ENCODE results near the gene SLC22A31. TPM values are rescaled to one million over a fixed set of nuclear protein-coding genes. Genes with fewer than 3 reads are reported as not detected.

Gene SLC22A31
- total RNA-seq, 1 experiment from 2014 or later: 53.7 TPM

- POLR2A ChIA-PET: no interaction called here
- CTCF ChIA-PET: no interaction called here
- peaks cover 0 to 15% of the 10 kb centered on the region in 2 experiments; a peak in 2 of 4 replicates for H3K4me1 ChIP-seq (ENCODE audit: control insufficient read depth in 1 of 2, insufficient read depth in 2 of 2, low read length in 2 of 2)
Measured at GRCh38 chr16:89150090-89150835, 50.1 kb downstream of the SLC22A31 start.

More at GRCh38 chr16:89150090-89150835, 50.1 kb downstream of the SLC22A31 start:
- Histone ChIP-seq H3K79me2 (ENCODE audit: insufficient read depth, low read length) (no peaks in the 10 kb centered on the region), H3K4me3 (replicated peaks in 1 of 2; ENCODE audit: low read depth in 1 of 2, low read length in 2 of 2) (no peak overlapping the region), H4K20me1 (ENCODE audit: insufficient read depth) (no peaks in the 10 kb centered on the region), H3K27ac (ENCODE audit: low read depth, low read length) (no peak overlapping the region; the same call in 1 of the 2 replicates), H3K9me3 (ENCODE audit: control insufficient read depth in 1 of 2, insufficient read depth in 1 of 2, low read depth in 1 of 2, low read length in 2 of 2) (peaks cover 0 to 13% of the 10 kb centered on the region in 2 experiments; a peak in 1 of 4 replicates), H3K36me3 (ENCODE audit: control insufficient read depth in 1 of 2, insufficient read depth in 2 of 2, low read length in 2 of 2) (peaks cover 12 to 27% of the 10 kb centered on the region in 2 experiments; a peak in 2 of 4 replicates), H3K27me3 (ENCODE audit: insufficient read depth, low read length) (no peaks in the 10 kb centered on the region), H3K4me2 (ENCODE audit: low read length) (no peak overlapping the region), H2AFZ (ENCODE audit: low read depth, low read length, poor library complexity, severe bottlenecking) (no peak overlapping the region), H3K9me2 (ENCODE audit: insufficient read depth) (no peaks in the 10 kb centered on the region), H3K9ac (ENCODE audit: low read length) (no peak overlapping the region)
- intact Hi-C loops (cut with micrococcal nuclease): no loop called here
- TF ChIP-seq ZNF274 (IDR thresholded peaks at IDR 0.05; ENCODE audit: low read depth, low read length): no peak
- TF ChIP-seq POLR2AphosphoS5 (IDR thresholded peaks at IDR 0.05; ENCODE audit: low read depth, low read length): no peak
- TF ChIP-seq ATF3 (IDR thresholded peaks at IDR 0.05): no peak
- no peak for TF ChIP-seq YY1 (IDR thresholded peaks at IDR 0.05; ENCODE audit: extremely low read depth, insufficient replicate concordance, low read depth, low read length)
- TF ChIP-seq EZH2phosphoT487 (IDR thresholded peaks at IDR 0.05; ENCODE audit: borderline replicate concordance): no peak
- TF ChIP-seq MAX (IDR thresholded peaks at IDR 0.05): no peak
- TF ChIP-seq FOSL1 (IDR thresholded peaks at IDR 0.05; ENCODE audit: low read depth): no peak
- TF ChIP-seq CTCF (IDR thresholded peaks at IDR 0.05 in 2 of 3, conservative IDR thresholded peaks at IDR 0.05 in 1 of 3; ENCODE audit: borderline replicate concordance in 1 of 3, insufficient read depth in 1 of 3, low read depth in 2 of 3, low read length in 2 of 3): no peak
- TF ChIP-seq TCF7L2 (IDR thresholded peaks at IDR 0.05; ENCODE audit: borderline replicate concordance, extremely low read depth, insufficient read depth, insufficient read length): no peak
- no TSS peak for BruUV-seq (replicated peaks)
- ATAC-seq (no peak), DNase-seq (ENCODE audit: low read depth, low spot score) (no peak)
- RAD21 ChIA-PET (ENCODE audit: low non-redundant PET in 1 of 2, low total read pairs in 2 of 2, uncharacterized antibody in 2 of 2, unreplicated experiment in 2 of 2): no interaction called here

Data from HCT116 (cell line).